NCI-H1417 (cell line): Measurements from ENCODE around the gene SCYL1.

ENCODE experiments used
- DNase-seq, 3 experiments: peaks; one replicate each; lab custom pipeline; 2025; lab: John Stamatoyannopoulos, UW

Gene SCYL1

DNA sequence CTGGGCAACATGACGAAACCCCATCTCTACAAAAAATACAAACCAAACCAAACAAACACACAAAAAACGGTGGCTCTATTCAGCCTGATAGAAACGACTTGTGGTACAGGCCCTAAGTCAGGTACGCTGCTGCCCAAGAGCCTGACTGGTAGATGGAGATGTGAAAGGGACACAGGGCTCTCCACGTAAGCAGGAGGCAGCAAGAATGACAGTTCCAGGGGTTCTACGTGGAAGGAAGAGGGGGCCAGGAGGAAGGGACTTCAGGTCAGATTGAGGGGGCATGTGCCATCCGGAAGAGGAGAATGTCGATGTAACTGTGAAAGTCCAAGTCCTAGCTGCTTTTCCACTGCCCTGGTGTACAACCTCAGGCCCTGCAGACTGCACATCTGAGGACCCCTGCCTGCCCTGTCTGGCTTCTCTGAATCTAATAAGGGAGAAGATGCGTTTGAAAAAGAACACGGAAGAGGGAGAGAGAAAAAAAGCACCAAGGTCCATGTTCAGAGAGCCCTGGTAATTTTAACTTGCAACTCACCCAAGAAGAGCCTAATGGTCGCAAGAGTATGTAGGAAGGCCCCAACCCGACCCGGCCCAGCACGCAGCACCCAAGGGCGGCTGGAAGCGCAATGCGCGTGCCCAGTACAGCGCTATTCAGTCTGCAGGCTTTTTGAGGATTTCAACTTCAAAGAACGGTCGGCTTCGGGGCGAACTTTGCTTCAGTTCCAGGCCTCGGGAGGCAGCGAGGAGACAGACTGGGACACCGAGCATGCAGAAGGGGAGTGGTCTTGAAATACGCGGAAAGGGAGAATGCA is 44.5 kb downstream of the SCYL1 start:
- peak in 1 of 3 experiments; percentile 59 for DNase-seq

DNA sequence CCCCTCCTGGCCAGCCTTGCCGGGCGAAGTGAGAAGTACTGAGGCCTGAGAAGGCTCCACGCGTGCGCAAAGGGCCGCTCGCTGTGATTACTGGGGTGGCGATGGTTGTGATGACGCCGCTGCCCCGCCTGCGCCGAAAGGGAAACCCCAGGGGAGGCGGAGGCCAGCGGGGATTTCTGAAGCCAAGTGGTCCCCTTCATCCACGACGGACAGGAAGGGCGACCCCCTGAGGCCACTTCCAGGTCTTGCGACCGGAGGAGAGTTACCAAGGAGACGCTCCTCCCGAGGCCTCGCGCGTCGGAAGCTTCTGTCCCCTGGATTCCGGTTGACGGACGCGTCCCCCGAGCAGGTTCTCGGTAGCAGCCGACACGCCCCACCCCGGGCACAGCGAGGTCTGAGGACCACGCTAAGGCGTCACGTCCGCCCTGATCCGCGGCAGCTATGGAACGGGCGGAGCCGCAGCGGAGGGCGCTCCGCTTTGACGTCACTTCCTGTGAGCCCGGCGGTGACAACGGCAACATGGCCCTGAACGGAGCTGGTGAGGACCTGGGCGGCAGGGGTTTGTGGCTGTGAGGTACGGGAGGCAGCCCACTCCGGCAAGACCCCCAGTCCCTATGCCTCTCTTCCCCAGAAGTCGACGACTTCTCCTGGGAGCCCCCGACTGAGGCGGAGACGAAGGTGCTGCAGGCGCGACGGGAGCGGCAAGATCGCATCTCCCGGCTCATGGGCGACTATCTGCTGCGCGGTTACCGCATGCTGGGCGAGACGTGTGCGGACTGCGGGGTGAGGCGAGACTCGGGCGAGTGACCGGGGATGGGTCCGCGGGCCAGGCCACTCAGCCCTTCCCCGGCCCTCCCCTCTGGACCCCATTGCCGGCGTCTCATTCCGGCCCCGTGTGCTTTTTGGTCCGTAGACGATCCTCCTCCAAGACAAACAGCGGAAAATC is 45.4 kb downstream of the SCYL1 start, which contains the start of gene ZNRD2:
TSS of gene ZNRD2 (plus strand) at position 505 of the 946 bp plus-strand sequence. CDS start at position 520, 15 bp downstream.
- peak; percentile 96 to 99 (median 98) for DNase-seq

DNA sequence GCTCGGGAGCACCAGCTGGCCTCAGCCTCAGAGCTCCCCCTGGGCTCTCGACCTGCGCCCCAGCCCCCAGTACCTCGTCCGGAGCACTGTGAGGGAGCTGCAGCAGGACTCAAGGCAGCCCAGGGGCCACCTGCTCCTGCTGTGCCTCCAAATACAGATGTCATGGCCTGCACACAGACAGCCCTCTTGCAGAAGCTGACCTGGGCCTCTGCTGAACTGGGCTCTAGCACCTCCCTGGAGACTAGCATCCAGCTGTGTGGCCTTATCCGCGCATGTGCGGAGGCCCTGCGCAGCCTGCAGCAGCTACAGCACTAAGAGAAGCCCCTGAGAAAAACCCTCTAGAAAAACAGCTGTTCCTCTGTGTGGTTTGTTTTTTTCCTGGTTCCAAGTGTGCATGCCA is 46.5 kb downstream of the SCYL1 start:
- no peak for DNase-seq

DNA sequence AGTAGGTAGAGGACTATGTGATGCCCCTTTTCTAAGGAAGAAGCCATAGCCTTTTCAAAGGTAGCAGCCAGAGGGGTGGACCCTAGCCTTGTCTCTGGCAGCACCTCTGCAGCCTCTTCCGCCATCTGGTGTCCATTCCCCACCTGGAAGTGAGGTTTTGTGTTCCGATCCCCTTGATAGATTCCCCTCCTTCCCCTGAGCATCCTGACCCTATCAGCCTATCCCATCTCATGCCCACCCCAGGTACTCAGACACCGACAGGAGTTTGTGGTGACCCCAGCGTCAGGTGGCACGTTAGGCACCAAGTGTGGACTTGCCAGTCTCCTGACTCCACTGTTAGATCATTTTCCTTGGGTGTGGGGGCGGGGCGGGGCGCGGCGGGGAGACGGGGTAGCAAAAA is 47.1 kb downstream of the SCYL1 start:
- DNase-seq, result no peak

- DNase-seq, result peak in 1 of 3 experiments; percentile 69
Observed at GRCh38 chr11:65572356-65573051, 47.6 kb downstream of the SCYL1 start, which contains the start of gene FAM89B. TSS of gene FAM89B (plus strand) at chr11:65572538. CDS start at chr11:65572670, 132 bp downstream.

GRCh38 chr11:65573391-65574079 is 48.7 kb downstream of the SCYL1 start:
- no peak for DNase-seq

DNA sequence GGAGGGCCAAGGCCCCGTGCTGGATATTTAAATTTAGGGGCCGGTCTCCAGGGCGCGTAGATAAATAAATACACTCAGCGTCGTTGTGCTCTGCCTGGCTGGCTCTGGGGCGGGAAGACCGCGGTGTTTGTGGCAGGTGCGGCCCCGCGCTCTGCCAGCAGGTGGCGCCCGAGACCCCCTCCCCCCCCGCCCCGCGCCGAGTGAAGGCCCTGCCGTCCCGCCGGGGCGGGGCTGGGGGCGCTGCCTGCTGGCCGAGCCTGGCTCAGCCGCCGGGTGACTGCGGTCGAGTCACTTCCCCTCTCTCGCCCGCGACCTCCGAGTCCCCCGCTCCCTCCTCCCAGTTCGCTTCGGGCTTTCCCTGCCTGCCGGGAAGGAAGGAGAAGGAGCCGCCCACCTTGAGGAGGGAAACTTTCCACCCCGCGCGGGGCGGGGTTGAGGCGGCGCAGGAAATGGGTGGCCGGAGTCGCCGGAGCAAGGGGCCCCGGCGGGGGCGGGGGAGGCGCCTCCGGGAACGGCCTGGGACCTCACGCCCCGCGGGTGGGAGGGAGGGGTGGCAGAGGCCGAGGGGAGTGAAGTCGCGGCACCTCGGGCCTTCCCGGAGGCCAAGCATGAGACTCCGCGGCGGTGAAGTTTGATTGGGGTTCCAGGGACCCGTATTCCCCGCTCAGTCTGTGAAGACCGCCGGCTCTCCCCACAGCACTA is 49.4 kb downstream of the SCYL1 start:
- peak; percentile 63 to 69 (median 64) for DNase-seq

GRCh38 chr11:65574811-65575567 is 50.1 kb downstream of the SCYL1 start:
- DNase-seq, result peak in 2 of 3 experiments; percentile 66 to 86

DNA sequence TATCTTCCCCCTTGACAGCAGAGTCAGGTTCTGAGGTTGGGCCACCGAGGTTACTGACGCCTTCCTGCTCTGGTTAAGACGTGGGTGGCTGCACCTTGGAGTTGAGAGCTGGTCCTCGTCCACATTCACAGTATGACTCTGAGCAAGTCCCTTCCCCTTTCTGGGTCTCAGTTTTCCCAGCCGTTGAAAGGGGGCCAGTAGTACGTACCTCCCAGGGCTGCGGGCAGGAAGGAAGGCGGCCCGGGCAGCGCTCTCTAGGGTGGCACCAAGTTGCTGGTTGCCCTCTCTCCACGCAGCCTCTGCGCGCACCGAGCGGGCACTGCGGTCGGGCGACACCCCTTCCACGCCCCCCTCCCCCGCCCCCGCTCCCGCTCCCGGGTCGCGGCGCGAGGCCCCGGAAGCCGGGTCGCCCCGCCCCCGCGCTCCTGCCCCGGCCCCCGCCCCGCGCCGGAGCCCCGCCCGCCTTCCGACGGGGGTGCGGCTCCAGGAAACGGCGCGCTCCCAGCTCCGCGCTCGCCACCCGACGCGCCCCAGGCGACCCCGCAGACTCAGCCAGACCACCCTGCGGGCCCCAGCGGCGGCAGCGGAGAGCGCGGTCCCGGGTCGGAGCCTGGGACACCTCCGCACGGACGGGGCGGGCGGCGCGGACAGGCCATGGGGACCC is 50.8 kb downstream of the SCYL1 start, which contains the start of gene EHBP1L1:
TSS of gene EHBP1L1 (plus strand) at position 486 of the 664 bp plus-strand sequence. CDS start 250 bp downstream, outside the sequence.
- DNase-seq, result peak in 2 of 3 experiments; percentile 66 to 71

DNA sequence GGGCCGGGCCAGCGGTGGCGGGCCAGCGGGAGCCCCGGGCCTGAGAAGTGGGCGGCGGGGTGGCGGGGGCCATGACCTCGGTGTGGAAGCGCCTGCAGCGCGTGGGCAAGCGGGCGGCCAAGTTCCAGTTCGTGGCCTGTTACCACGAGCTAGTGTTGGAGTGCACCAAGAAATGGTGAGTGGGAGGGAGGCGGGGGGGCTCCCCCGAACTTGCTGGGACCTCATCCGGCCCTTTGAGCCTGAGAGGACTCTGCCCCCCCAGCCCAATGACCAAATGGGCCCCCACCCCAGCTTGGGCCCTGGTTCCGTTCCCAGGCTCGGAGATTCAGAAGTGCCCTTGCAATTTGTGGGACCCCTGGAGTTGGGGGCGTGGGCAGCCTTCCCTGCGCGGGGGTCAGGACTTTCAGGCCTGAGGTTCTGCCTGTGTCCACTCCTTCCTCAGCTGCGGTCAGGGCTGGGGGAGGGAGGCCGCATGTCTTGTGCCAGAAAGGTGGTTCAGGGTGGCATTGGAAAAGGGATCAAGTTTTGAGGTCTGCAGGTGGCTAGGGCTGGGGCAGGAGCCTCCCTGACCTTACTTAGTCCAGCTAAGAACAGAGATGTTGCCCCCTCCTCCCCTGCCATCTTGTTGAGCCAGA is 51.5 kb downstream of the SCYL1 start:
- peak in 1 of 3 experiments; percentile 49 for DNase-seq

DNA sequence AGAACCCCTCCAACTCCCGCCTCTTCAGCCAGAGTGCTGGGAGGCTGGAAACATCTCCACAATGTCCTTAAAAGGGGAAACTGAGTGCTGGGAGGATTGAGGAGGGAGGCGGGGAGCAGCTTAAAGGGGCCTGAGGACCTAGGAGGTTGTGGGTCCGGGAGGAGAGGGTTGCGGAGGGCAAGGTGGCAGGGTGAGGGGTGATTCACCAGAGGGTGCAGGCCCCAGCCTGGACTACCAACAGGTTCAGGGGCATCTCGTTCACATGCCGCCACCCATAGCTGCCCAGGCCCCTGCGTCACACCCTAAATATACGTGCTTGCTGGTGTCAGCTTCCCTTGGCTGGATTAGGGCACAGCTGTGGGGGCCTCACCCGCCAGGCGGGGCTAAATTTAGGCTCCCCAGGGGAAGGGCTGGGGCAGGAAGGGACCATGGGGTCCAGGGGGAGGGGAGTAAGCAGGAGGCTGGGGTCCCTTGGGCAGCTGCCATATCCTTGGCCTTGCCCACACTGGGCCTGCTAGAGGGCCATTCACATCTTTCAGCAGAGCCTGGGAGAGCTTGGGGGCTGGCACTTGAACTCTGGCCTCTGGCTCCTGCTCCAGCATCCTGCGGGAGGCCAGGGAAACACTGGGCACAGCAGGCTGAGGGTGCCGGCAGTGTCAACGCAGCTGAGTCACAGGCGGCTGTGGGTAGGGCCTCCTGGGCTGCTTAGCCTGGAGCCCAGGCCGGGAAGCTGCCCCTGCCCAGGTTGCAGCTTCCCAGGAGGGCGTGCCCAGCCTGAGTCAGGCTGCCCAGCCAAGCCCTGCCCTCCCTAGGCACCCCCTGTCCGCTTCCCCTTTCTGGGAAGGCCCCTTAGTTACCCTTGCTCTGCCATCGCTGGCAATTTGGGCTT is 52.2 kb downstream of the SCYL1 start:
- DNase-seq, result no peak

DNA sequence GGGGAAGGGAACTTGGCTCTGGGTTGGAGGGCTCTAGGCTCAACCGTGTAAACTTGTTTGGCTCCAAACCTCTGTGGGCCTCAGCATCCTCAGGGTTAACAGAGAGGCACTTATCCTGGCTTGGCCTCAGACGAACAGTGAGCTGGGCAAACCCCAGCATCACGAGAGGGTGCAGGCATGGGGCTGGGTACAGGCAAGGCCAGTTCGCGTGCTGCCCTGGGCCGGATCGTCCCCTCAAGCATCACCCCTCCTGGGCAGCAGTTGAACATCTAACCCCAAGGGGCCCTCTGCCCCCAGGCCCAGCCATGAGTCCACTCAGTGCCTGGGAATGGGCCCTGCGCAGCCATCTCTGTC is 52.9 kb downstream of the SCYL1 start:
- no peak for DNase-seq

- no peak for DNase-seq
Observed at GRCh38 chr11:65578134-65578533, 53.3 kb downstream of the SCYL1 start.

GRCh38 chr11:65578667-65579066 is 53.8 kb downstream of the SCYL1 start:
- DNase-seq, result no peak

DNA sequence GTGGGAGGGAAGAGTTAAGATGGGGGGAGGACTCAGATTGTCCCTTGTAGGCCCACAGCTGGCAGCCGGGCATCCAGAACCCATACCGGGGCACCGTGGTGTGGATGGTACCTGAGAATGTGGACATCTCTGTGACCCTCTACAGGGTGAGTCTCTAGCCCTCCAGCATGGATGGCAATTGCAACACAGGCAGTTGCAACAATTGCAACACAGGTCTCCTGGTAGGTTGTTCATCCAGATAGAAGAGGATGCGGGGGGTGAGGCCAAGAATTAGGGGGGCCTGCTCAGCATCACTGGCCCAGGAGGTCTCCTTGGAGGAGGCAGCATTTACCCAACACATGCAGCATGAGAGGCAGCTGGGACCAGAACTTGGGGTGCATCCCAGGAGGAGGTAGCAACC is 54.4 kb downstream of the SCYL1 start:
- DNase-seq, result no peak

GRCh38 chr11:65580031-65580692 is 55.3 kb downstream of the SCYL1 start:
- DNase-seq, result no peak

DNA sequence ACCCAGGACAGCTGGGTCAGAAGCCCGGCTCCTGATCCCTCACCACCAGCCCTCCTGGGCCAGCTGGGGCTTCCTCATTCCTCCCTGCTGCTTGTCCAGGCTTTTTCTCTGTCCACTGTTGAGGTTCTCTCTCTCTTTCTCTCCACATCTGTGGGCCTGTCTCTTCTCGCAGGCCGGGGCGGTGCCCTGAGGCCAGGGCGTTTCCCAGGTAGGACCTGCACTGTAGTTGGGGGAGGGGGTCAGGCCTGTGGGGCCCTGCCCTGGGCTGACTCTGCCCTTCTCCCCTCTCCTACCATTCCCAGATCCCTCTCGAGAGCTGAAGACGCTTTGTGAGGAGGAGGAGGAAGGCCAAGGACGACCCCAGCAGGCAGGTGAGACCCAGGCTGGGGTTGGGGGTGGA is 55.9 kb downstream of the SCYL1 start:
- DNase-seq, result no peak
